HG03520 (cell line): ENCODE measurements around the gene HOXC13.

Experiments
- ATAC-seq: cut with Tn5 transposase; IDR thresholded peaks from one replicate; pipeline ENCODE4 v1.9.1; 2021; ENCODE audit warnings: mild to moderate bottlenecking, moderate library complexity; ENCODE audit not compliant: unreplicated experiment

The HOXC13 gene

GRCh38 chr12:53968214-53969127 is 29.8 kb downstream of the HOXC13 start:
- ATAC-seq: no peak

GRCh38 chr12:53969588-53970259 is 31.1 kb downstream of the HOXC13 start:
- no peak for ATAC-seq

GRCh38 chr12:53970451-53970850 is 31.8 kb downstream of the HOXC13 start:
- no peak for ATAC-seq

GRCh38 chr12:53971129-53971528 is 32.5 kb downstream of the HOXC13 start:
- ATAC-seq: no peak

- ATAC-seq: no peak
Measured at GRCh38 chr12:53971686-53972085, 33.1 kb downstream of the HOXC13 start.

- no peak for ATAC-seq
Measured at GRCh38 chr12:53972152-53972702, 33.6 kb downstream of the HOXC13 start.

- no peak for ATAC-seq
Measured at GRCh38 chr12:53972722-53973235, 34.1 kb downstream of the HOXC13 start, which contains the start of gene HOXC11. TSS of gene HOXC11 (plus strand) at chr12:53973126. CDS start at chr12:53973242, 116 bp downstream.

- no peak for ATAC-seq
Measured at GRCh38 chr12:53973236-53974042, 34.8 kb downstream of the HOXC13 start.

GRCh38 chr12:53974084-53975063 is 35.7 kb downstream of the HOXC13 start, which contains the start of gene HOTAIR:
TSS of gene HOTAIR (minus strand) at chr12:53974954.
- no peak for ATAC-seq

- ATAC-seq: no peak
Measured at GRCh38 chr12:53975064-53975471, 36.4 kb downstream of the HOXC13 start.

GRCh38 chr12:53975479-53976152 is 37.0 kb downstream of the HOXC13 start:
- ATAC-seq: no peak

- ATAC-seq: no peak
Measured at GRCh38 chr12:53976172-53976822, 37.7 kb downstream of the HOXC13 start.

GRCh38 chr12:53976823-53977595 is 38.4 kb downstream of the HOXC13 start:
- no peak for ATAC-seq

GRCh38 chr12:53977596-53978445 is 39.2 kb downstream of the HOXC13 start:
- no peak for ATAC-seq

GRCh38 chr12:53978477-53979356 is 40.1 kb downstream of the HOXC13 start:
- no peak for ATAC-seq
